DMS153 (cell line): ENCODE results near the gene SLC4A3.

Experiments
- DNase-seq: peaks from one replicate; lab custom pipeline; 2025; lab: John Stamatoyannopoulos, UW

Gene SLC4A3, protein sequence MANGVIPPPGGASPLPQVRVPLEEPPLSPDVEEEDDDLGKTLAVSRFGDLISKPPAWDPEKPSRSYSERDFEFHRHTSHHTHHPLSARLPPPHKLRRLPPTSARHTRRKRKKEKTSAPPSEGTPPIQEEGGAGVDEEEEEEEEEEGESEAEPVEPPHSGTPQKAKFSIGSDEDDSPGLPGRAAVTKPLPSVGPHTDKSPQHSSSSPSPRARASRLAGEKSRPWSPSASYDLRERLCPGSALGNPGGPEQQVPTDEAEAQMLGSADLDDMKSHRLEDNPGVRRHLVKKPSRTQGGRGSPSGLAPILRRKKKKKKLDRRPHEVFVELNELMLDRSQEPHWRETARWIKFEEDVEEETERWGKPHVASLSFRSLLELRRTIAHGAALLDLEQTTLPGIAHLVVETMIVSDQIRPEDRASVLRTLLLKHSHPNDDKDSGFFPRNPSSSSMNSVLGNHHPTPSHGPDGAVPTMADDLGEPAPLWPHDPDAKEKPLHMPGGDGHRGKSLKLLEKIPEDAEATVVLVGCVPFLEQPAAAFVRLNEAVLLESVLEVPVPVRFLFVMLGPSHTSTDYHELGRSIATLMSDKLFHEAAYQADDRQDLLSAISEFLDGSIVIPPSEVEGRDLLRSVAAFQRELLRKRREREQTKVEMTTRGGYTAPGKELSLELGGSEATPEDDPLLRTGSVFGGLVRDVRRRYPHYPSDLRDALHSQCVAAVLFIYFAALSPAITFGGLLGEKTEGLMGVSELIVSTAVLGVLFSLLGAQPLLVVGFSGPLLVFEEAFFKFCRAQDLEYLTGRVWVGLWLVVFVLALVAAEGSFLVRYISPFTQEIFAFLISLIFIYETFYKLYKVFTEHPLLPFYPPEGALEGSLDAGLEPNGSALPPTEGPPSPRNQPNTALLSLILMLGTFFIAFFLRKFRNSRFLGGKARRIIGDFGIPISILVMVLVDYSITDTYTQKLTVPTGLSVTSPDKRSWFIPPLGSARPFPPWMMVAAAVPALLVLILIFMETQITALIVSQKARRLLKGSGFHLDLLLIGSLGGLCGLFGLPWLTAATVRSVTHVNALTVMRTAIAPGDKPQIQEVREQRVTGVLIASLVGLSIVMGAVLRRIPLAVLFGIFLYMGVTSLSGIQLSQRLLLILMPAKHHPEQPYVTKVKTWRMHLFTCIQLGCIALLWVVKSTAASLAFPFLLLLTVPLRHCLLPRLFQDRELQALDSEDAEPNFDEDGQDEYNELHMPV

DNA sequence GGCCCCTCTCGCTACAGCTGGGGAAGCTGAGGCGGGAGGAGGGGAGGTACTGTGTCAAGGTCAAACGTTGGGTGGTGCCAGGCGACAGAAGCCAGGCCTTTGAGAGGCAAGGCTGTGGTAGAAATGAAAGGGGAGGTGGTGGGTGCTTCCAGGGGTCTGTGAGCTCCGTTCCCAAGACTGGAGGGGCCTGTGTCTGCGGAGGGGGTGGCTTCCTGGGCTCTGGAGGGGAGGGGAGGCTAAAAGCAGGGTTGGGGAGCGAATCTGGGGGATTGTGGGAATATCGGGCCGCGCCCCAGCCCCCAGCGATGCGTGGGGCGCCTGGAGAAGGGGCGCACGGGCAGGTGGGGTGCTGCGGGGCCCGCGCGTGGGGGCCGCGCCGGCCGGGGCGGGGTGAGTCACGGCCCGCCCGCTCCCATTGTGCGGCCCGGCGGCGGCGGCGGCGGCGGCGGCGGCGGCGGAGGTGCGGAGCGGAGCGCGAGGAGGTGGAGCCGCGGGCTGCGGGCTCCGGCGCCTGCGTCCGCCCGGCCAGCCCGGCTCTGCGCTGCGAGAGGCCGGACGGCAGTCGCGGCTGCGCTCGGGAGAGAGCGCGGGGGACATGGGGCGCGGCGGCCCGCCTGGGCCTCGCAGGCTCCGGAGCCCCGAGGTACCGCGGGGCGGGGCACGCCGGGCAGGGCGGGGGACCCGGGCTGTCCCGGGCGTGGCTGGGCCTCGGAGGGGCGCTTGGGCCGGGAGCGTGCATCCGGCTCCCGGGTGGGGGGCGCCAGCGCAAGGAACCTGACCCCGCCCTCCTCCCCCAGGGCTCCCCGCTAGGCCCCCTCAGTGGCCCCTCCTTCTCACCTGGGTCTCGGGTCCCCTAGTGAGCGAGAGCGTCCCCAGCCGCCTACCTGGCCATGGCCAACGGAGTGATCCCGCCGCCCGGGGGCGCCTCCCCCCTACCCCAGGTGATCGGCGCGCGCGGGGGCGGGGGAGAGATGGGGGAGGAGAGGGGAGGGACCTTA is at the start of gene SLC4A3:
Gene SLC4A3, plus strand, starts transcription at position 528 of the 998 bp plus-strand sequence. Its CDS starts 363 bp downstream, at position 891.
- peak; percentile 3 for DNase-seq

DNA sequence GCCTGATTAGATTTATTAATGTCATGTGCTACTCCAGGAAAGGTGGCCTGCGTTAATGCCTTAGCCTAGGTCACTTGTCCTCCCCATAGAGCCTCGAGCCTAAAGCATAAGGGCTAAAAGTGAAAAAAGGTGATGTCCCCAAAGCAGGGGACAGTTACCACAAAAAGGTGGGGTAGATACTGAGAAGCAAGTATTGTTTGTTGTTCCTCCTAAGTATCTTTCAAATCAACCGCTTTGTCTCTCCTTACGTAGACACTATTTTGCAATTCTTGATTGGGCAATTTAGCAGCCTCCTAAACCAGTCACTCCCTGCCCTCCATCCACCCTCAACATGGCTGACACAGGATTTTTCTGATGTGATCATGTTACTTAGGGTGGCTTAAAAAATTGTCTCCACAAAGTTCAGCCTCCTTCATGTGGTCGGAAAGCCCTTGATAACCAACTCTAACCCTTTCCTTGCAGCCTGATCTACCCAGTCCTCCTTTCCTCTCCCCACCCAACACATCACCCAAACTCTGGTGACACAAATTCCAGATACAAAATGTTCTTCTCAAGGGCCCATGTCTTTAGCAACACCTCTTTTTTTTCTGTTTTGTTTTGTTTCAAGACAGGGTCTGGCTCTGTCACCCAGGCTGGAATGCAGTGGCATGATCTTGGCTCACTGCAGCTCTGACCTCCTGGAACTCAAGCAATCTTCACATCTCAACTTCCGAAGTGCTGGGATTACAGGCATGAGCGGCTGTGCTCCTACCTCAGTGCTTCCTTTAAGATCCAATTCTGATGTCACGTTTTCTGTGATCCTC is 48.4 kb upstream of the SLC4A3 start:
- no peak for DNase-seq

DNA sequence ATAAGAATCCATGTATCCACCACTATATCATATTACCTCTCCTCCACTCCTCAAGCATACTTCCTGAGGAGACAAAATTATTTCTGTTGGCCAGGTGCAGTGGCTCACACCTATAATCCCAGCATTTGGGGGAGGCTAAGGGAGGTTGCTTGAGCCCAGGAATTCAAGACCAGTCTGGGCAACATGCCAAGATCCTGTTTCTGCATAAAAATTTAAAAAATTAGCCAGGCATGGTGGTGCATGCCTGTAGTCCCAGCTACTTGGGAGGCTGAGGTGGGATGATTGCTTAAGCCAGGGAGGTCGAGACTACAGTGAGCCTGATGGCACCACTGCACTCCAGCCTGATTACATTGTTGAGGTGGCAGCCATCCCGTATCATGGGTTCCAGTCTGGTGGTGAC is 46.1 kb upstream of the SLC4A3 start:
- no peak for DNase-seq

DNA sequence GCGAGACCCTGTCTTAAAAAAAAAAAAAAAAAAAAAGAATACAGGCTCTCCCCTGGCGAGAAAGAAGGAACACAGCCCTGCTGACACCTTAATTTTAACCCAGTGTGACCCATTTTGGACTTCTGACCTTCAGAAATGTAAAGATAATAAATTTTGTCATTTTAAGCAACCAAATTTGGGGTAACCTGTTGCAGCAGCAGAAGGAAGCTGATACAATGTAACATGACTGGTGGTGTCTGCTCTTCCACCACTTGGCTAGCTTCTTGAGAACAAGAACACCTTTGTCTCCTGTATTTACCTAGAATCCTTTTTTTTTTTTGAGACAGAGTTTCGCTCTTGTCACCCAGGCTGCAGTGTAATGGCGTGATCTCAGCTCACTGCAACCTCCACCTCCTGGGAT is 36.3 kb upstream of the SLC4A3 start:
- no peak for DNase-seq

DNA sequence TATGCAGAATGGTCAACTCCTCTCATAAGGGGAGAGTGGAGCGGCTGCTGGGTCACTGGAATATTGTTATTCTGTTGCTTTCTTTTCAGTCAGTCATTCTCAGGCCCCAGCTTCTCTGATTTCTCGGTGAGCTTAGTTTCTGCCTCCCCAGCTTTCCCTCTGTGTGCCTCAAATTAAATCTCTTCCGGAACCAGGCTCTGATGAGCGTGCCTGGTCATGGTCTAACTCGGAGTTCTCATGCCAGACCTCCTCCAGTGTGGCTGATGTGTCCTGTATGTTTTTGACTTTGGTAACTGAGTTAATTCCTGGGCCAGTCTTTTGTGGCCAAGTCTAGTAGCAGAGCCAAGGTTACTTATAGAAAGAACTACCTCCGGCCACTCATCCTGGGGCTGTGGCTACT is 34.7 kb upstream of the SLC4A3 start:
- no peak for DNase-seq

DNA sequence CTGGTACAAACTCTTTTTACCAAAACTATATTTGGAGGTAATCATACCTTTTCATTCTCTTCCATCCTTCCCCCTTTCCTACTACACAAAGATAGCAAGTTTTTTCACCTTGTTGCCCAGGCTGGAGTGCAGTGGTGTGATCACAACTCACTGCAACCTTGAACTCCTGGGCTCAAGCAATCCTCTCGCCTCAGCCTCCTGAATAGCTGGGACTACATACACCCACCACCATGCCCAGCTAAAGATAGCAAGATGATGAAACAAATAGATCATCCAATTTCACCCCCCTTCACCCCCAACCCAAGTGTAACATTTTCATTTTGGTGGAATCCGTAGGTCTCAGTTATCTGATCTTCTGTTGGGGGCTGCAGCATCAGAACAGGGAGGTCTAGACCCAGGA is 34.3 kb upstream of the SLC4A3 start:
- no peak for DNase-seq

DNA sequence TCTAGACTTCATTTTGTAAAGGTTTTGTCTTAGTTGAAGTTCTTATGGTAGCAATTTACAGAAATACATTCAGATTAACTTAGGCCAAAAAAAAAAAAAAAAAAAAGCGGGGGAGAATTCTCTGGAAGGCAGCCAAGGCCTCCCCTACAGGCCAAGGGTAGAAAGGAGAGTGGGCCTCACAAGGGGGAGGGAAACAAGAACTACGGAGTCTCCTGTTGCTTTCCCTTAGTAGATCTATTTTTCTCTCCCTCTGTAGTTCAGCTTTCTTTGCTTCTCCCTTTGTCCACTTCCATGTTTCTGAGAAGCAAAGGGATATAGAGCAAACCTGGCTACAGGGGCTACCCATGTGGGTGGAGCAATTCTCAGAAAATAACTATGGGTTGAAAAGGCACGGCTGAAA is 32.2 kb upstream of the SLC4A3 start:
- DNase-seq = no peak

DNA sequence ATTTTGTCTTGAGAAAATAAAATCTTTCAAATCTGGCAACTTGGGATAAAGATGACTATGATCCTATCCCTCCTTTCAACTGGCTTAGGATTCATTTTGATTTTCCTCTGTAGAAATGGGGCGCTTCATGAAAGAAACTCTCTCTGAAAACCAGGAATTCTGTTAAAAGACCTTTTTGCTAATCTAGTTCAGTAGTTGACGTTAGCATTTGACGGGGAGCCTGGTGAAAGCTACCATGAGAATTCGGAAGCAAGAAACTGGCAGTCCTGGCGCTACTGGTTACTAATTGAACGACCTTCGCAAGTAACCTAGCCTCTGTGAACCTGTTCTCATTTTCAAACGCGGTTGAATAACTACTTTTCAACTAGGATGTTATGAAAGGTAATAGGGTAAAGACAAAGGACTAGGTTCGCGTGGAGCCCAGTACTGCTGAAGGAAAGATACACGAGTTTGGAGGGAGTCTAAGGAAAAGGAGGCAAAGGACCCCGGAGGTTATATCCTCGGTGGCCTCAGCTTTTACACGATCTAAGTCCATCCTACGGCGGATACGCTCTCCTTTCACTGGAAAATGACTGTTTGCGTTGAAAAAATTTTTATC is 30.4 kb upstream of the SLC4A3 start:
- no peak for DNase-seq

DNA sequence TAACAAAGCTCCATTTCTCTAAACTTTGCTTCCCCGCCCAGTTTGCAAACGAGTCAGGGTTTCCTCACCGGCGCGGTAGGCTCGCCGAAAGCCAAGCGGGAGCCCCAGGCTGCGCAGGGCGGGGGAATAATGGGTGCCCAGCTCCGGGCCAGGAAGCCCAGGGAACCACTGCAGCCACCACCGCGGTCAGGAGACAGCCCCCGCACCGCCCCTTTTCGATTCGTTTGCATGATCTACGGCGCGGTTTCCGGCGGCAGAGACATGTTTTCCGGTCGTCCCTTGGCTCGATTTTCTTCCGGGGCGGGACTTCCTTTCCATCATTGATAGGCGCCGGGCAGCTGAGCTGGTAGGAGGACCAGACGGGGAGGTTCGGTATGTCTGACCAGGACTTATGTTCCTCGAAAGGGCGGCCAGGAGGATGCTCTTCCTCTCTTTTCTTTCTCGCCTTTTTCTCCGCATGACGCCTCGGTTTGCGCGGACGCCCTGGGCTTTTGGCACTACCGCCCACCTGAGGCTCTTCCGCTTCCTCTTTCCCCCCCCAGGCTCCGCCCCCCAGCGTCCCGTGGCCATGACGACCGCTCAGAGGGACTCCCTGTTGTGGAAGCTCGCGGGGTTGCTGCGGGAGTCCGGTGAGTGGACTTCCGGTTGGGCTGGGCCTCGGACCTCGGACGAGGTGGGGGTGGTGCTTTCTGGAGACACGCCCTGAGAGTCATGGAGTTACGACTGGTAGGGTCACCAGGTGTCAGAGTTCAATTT is 29.7 kb upstream of the SLC4A3 start, which contains the start of gene STK11IP:
Gene STK11IP, plus strand, starts transcription at position 306 of the 756 bp plus-strand sequence. Its CDS starts 263 bp downstream, at position 569.
- DNase-seq = peak; percentile 95

DNA sequence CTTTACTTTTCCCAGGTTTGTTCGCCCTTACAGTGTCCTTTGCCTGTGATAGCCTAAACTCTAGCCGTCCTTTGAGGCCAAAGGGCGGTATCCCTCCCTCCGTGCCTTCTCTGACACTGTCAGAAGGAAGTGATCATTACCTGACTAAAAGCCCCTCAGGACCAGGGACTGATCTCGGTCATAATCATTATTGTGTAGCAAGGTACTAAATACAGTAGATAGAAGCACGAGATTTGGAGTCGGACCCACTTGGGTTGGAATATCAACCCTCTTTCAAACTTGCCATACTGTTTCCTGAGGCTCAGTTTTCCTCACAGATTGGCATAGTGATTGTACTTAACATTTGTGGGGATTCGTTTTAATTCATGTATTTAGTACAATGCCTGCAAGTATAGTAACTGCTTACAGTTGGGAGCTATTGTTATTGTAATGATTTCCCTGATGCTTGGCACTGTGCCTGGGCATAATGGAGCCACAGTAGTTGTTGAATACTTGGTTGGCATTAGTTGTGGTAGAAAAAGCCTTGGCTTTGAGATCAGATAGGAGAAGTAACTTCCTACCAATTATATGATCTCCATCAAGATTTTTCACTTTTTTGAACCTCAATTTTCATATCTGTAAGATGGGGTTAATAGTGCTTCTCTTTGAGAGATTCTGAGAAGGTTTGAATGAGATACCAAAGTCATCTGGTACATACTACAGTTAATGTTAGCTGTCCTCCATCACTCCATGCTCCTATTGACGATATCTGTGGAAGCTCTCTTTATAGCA is 28.9 kb upstream of the SLC4A3 start:
- DNase-seq = no peak

DNA sequence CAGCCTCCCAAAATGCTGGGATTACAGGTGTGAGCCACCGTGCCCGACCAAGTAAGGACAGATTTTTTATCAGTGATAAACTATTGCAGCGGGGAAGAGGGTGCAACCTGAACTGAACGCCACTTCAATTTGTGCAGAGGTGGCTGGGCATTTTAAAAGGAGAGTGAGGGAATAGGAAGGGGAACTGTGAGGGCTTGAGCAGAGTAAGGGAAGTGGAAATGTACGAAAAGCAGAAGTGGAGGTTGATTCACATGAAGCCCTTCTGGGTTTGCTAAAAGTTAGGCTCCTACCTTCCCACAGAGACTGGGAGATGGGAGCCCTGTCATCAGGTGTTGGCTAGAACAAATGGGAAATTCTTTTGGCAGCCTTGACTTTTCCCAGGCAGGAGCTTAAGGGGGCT is 23.7 kb upstream of the SLC4A3 start:
- DNase-seq = no peak

DNA sequence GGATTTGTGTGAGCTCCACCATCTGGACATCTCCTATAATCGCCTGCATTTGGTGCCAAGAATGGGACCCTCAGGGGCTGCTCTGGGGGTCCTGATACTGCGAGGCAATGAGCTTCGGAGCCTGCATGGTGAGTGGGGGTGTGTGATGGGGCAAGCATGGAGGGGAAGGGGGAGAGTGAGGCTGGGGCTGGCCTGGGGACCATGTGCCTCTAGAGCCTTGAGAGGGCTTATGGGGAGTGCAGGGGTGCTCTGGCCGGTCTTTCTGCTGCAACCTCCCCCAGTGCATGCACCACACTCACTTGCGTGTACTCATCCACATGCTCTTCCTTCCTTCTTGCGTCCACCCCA is 21.8 kb upstream of the SLC4A3 start:
- no peak for DNase-seq

DNA sequence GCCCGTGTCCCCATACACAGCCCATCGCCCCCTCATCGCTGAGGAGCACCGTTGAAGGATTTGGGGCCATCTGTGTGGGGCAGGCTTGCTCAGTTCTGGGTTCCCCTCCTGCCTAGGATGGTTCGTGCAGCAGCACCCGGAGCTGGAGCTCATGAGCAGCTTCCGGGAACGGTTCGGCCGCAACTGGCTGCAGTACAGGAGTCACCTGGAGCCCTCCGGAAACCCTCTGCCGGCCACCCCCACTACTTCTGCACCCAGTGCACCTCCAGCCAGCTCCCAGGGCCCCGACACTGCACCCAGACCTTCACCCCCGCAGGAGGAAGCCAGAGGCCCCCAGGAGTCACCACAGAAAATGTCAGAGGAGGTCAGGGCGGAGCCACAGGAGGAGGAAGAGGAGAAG is 19.5 kb upstream of the SLC4A3 start:
- DNase-seq = no peak

DNA sequence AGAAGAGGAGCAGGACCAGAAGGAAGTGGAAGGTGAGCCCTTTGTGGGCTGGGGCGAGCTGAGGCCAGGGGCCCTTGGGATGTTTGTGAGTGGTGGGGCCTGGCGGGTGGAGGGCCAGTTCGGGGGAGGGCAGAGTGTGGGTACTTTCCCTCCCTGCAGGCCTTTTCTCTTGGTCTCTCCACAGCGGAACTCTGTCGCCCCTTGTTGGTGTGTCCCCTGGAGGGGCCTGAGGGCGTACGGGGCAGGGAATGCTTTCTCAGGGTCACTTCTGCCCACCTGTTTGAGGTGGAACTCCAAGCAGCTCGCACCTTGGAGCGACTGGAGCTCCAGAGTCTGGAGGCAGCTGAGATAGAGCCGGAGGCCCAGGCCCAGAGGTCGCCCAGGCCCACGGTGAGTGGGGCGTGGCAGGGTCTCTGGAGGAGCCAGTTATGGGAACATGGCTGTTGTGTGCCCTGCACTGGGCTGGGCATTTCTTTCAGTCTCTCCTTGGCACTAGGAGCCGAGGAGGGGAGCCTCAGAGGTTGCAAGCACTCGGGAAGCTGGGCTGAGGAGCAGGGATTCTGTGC is 18.9 kb upstream of the SLC4A3 start:
- no peak for DNase-seq

DNA sequence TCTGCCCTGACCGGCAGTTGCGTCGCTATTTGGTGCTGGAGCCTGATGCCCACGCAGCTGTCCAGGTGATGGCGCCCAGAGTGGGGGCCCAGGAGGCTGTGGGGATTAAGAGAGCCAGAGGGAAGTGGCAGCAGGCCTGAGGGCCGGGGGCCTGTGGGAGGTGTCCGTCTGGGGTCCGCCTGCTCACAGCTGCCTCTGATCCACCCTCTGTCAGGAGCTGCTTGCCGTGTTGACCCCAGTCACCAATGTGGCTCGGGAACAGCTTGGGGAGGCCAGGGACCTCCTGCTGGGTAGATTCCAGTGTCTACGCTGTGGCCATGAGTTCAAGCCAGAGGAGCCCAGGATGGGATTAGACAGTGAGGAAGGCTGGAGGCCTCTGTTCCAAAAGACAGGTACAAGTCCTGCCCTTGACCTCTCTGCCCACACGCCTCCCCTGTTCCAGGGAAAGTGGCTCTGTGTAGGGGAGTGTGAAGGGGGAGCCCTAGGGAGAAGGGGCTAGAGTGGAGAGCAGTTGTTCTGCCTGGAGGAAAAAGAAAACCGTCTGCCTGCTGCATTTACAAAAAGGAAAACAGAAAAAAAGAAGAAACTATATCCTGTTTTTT is 18.2 kb upstream of the SLC4A3 start:
- DNase-seq = no peak

DNA sequence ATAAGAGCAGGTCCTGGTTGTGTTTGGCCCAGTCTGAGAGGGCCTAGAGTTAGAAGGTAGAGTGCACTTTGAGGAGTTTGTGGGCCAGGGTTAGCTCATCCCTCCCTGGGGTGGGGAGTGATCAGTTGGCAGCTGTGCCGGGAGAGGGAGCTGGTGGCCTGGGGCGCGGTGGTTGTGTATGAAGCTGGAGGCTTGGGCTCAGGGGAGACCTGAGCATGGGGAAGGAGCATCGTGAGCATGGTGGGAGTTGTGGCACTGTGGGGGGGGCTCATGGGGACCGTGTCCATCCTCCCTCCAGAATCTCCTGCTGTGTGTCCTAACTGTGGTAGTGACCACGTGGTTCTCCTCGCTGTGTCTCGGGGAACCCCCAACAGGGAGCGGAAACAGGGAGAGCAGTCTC is 16.1 kb upstream of the SLC4A3 start:
- no peak for DNase-seq

DNA sequence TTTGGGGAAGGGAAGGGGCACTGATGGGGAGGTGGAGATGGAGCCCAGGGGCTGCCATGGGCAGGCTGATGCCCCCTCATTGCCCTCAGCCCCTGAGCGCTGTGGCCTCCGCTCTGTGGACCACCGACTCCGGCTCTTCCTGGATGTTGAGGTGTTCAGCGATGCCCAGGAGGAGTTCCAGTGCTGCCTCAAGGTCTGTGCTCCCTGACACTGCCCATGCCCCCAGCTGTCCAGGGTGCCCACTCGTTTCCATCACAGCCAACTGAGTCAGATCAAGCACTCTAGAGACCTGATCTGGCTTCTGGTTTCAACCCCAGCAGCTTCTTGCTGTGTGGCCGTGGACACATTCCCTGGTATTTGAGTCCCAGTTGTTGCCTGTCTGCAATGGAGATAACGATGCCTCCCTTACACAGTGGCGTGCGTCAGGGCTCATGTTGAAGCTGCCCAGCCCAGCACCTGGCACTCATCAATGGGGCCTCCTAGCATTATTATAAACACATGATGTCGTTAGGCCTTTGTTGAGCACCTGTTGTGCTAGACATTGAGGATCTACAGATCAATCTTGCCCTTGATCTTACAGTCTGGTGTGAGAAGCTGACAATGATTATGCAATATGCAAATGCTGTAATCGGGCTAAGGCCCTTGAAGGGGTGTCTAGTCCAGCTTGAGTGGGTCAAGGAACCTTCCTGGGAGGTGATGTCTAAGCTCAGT is 15.4 kb upstream of the SLC4A3 start:
- DNase-seq = no peak
